ENCODE results near the gene BEND2.

BEND2 gene

DNA sequence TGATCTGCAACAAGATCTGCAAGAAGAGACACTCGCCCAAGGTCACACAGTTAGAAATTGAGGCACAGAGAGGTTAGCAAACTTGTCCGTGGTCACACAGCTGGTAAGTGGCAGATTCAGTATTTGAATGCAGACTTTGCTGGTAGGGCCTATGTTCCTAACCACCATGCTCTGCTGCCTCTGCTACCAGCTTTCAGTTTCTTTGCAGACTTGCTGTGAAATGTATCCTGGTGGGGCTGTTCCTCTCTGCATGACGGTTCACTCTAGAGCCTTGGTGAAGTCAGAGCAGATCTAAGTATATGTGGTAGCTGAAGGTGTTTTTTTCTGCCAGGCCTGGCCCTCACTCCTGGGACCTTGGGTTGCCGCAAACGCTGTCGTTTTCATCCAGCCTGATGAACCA is 87.1 kb downstream of the BEND2 start:
- no peak for DNase-seq

- no peak for DNase-seq
These were observed 91.0 kb downstream of the BEND2 start for GRCh38 chrX:18129690-18130089.

GRCh38 chrX:18126971-18127370 is 93.7 kb downstream of the BEND2 start:
- DNase-seq: no peak

- DNase-seq: no peak
These were observed 100.8 kb downstream of the BEND2 start for GRCh38 chrX:18119856-18120255.

All from NCI-H2227 treated with DMSO at 0.1 percent for 48 hours (cell line).